K562 (cell line): ENCODE measurements around the gene CAPN8. TPM values are rescaled to one million over a fixed set of nuclear protein-coding genes. Genes with fewer than 3 reads are reported as not detected.
A peak's percentile ranks its signal among the peaks of the same experiment; 100 is the strongest.

Experiments used
- BCOR ChIP-seq: fragments of 450-650 bp; IDR thresholded peaks from 2 replicates; pipeline ENCODE4 v1.6.1; 2016
- CBX3 ChIP-seq, 2 experiments: IDR thresholded peaks; 1 replicate in 1 of 2; 2 replicates in 1 of 2; pipeline ENCODE4 v1.6.1; 2012; ENCODE audit warnings: inconsistent platforms in 2 of 2, low read length in 2 of 2, borderline replicate concordance in 1 of 2, control low read depth in 1 of 2
- ERF ChIP-seq: fragments of 450-650 bp; formaldehyde crosslinking; IDR thresholded peaks from 2 replicates; pipeline ENCODE4 v1.4.0; 2020; ENCODE audit warnings: mild to moderate bottlenecking, mixed read lengths
- ESRRA ChIP-seq: fragments of 450-650 bp; IDR thresholded peaks from 2 replicates; pipeline ENCODE4 v1.6.1; 2014; ENCODE audit warnings: low read depth, mild to moderate bottlenecking, moderate library complexity, borderline replicate concordance
- HOXB6 ChIP-seq: fragments of 250-450 bp; sonication (Bioruptor Pico); IDR thresholded peaks from 2 replicates; pipeline ENCODE4 v1.5.1; 2022; ENCODE audit warnings: mild to moderate bottlenecking, borderline replicate concordance
- RBM14 ChIP-seq: fragments of 200-400 bp; formaldehyde crosslinking; IDR thresholded peaks from 2 replicates; pipeline ENCODE4 v1.6.1; 2018; ENCODE audit warnings: low read depth, mild to moderate bottlenecking, low read length, moderate library complexity, borderline replicate concordance; ENCODE audit not compliant: insufficient read depth
- SAP30 ChIP-seq: fragments of 200-600 bp; sonication (generic); IDR thresholded peaks from 2 replicates; pipeline ENCODE4 v1.6.1; 2012; ENCODE audit warnings: borderline replicate concordance, low read depth, mild to moderate bottlenecking, moderate library complexity, low read length, control low read depth, inconsistent platforms; ENCODE audit not compliant: insufficient read depth, poor library complexity, severe bottlenecking
- TEAD1 ChIP-seq, 2 experiments: fragments of 450-650 bp in 1 of 2; sonication (generic) in 1 of 2; formaldehyde crosslinking; IDR thresholded peaks; 2 replicates each; pipeline versions ENCODE4 v1.4.0 to v1.8.0; 2020 to 2022; ENCODE audit warnings: mild to moderate bottlenecking in 2 of 2, missing genetic modification reagents in 1 of 2
- ZFX ChIP-seq: sonication (generic); formaldehyde crosslinking; IDR thresholded peaks from 2 replicates; pipeline ENCODE4 v1.8.0; 2022; ENCODE audit warnings: mild to moderate bottlenecking, missing genetic modification reagents, moderate library complexity
- ZNF24 ChIP-seq: fragments of 450-650 bp; IDR thresholded peaks from 2 replicates; pipeline ENCODE4 v1.6.1; 2016
- polyA plus RNA-seq, 8 experiments: library from polyadenylated mRNA; depleted of rRNA in 4 of 8; stranded (reverse) in 5 of 8; unstranded in 3 of 8; fragments of >200 nt; fragmentation: Nextera tagmentation in 2 of 8; fragmentation: Illumina TruSeq in 1 of 8; extraction: Ambion mirVana in 2 of 8; extraction: Trizol in 1 of 8; gene quantifications; 2 replicates each; pipeline versions ENCODE4 v1.2.1 to v1.2.3, GENCODE V29; 2011 to 2014; ENCODE audit warnings: inconsistent platforms in 1 of 8, missing spikeins in 1 of 8
- total RNA-seq, 7 experiments: library from RNA; depleted of rRNA in 6 of 7; stranded (reverse); fragments of >200 nt in 6 of 7; fragmentation: Illumina TruSeq in 2 of 7; extraction: Trizol in 2 of 7; gene quantifications; 2 replicates each; pipeline versions ENCODE4 v1.2.1 to v1.2.3, GENCODE V29; 2011 to 2021; ENCODE audit warnings: low replicate concordance in 1 of 7
- TF ChIP-seq, protein P1 (sequence below), 2 experiments: fragments of 450-650 bp in 1 of 2; sonication (generic) in 1 of 2; formaldehyde crosslinking in 1 of 2; IDR thresholded peaks in 1 of 2; conservative IDR thresholded peaks in 1 of 2; 2 replicates each; pipeline versions ENCODE4 v1.6.1 to v1.8.1; 2016 to 2023; ENCODE audit warnings: mild to moderate bottlenecking in 2 of 2, moderate library complexity in 2 of 2, inconsistent platforms in 1 of 2, missing genetic modification reagents in 1 of 2
- TF ChIP-seq, protein P2 (sequence below), 2 experiments: fragments of 200-800 bp in 1 of 2; sonication (Bioruptor generic) in 1 of 2; sonication (generic) in 1 of 2; formaldehyde crosslinking in 1 of 2; IDR thresholded peaks in 1 of 2; conservative IDR thresholded peaks in 1 of 2; 2 replicates each; pipeline versions ENCODE4 v1.5.0 to v1.6.1; 2016 to 2020; ENCODE audit warnings: missing compliant biosample characterization in 1 of 2, missing genetic modification characterization in 1 of 2, missing genetic modification reagents in 1 of 2
- TF ChIP-seq, protein P3 (sequence below): fragments of 450-650 bp; IDR thresholded peaks from 2 replicates; pipeline ENCODE4 v1.6.1; 2017; ENCODE audit warnings: antibody characterized with exemption, mild to moderate bottlenecking
- TF ChIP-seq, protein P4 (sequence below): sonication (generic); formaldehyde crosslinking; IDR thresholded peaks from 2 replicates; pipeline ENCODE4 v1.8.1; 2023; ENCODE audit warnings: mild to moderate bottlenecking, missing genetic modification reagents

CAPN8 gene
- total and polyA plus RNA-seq, 9 of the 15 experiments (the other 6 are each of a cell fraction or from before 2014, with no cell fraction given): 0.06 TPM; not detected in 8

DNA sequence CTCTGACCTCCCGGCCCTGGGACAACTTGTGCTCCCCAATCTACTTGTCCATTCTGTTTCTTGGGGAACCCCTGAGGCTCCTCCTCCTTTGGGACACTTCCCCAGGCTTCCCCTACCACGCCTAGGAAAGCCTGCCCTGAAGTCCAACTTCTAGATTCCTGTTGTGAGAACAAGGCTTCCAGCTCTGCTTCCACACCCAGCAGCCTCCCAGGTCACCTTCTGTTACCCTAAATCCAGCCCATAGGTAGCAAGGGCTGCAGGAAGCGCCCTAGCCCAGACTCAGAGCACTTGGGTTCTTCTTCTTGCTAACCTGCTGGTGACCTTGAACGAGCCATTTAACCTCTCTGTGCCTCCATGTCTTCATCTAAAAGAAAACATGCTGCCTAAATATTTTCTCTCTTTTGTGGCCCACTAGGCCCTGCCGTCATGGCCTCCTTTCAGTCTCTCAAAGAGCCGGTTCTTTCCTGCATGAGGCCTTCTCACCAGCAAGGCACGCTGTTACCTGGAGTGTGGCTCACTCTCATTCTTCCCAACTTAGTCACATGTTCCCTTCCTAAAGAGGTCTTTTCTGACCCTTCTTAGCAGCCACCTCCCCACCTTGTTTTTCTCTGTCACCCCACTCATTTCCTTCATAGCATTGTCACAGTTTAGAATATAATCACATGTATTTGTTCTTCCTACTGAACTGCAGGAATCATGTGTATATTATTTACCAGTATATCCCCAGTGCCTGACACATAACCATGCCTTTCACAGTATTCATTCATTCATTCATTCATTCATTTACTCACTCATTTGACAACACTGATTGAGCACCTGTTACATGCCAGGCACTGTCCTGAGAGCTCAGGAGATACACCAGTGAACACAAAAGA lies 48.3 kb upstream of the CAPN8 start (continued):
- TF ChIP-seq HOXB6 (CRISPR knock-in tag): no peak
- peak; percentile 56; the same call in 1 of the 2 replicates for TF ChIP-seq ZFX (CRISPR knock-in tag)
- TF ChIP-seq ZNF24: peak; percentile 97
- TF ChIP-seq RBM14: no peak
- TF ChIP-seq TEAD1 (CRISPR knock-in tag; IDR thresholded peaks at IDR 0.05): 0 out of 4 replicates have a peak, but pooled peaks of 1 of the 2 experiments have one; percentile 6
- TF ChIP-seq, protein P1, sequence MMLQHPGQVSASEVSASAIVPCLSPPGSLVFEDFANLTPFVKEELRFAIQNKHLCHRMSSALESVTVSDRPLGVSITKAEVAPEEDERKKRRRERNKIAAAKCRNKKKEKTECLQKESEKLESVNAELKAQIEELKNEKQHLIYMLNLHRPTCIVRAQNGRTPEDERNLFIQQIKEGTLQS (IDR thresholded peaks at IDR 0.05): no peak
- TF ChIP-seq, protein P1 (CRISPR knock-in tag; conservative IDR thresholded peaks at IDR 0.05): no peak
- TF ChIP-seq, protein P2, sequence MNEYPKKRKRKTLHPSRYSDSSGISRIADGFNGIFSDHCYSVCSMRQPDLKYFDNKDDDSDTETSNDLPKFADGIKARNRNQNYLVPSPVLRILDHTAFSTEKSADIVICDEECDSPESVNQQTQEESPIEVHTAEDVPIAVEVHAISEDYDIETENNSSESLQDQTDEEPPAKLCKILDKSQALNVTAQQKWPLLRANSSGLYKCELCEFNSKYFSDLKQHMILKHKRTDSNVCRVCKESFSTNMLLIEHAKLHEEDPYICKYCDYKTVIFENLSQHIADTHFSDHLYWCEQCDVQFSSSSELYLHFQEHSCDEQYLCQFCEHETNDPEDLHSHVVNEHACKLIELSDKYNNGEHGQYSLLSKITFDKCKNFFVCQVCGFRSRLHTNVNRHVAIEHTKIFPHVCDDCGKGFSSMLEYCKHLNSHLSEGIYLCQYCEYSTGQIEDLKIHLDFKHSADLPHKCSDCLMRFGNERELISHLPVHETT (CRISPR knock-in tag; conservative IDR thresholded peaks at IDR 0.05 in 1 of 2, IDR thresholded peaks at IDR 0.05 in 1 of 2): 0 out of 4 replicates have a peak, but pooled peaks of 1 of the 2 experiments have one; percentile 26
- 0 out of 3 replicates have a peak, but pooled peaks of 1 of the 2 experiments have one; percentile 11 for TF ChIP-seq CBX3 (IDR thresholded peaks at IDR 0.05; ENCODE audit: borderline replicate concordance in 1 of 2, low read length in 2 of 2)
- TF ChIP-seq, protein P3, sequence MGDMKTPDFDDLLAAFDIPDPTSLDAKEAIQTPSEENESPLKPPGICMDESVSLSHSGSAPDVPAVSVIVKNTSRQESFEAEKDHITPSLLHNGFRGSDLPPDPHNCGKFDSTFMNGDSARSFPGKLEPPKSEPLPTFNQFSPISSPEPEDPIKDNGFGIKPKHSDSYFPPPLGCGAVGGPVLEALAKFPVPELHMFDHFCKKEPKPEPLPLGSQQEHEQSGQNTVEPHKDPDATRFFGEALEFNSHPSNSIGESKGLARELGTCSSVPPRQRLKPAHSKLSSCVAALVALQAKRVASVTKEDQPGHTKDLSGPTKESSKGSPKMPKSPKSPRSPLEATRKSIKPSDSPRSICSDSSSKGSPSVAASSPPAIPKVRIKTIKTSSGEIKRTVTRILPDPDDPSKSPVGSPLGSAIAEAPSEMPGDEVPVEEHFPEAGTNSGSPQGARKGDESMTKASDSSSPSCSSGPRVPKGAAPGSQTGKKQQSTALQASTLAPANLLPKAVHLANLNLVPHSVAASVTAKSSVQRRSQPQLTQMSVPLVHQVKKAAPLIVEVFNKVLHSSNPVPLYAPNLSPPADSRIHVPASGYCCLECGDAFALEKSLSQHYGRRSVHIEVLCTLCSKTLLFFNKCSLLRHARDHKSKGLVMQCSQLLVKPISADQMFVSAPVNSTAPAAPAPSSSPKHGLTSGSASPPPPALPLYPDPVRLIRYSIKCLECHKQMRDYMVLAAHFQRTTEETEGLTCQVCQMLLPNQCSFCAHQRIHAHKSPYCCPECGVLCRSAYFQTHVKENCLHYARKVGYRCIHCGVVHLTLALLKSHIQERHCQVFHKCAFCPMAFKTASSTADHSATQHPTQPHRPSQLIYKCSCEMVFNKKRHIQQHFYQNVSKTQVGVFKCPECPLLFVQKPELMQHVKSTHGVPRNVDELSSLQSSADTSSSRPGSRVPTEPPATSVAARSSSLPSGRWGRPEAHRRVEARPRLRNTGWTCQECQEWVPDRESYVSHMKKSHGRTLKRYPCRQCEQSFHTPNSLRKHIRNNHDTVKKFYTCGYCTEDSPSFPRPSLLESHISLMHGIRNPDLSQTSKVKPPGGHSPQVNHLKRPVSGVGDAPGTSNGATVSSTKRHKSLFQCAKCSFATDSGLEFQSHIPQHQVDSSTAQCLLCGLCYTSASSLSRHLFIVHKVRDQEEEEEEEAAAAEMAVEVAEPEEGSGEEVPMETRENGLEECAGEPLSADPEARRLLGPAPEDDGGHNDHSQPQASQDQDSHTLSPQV: peak; percentile 64; the same call in 1 of the 2 replicates
- 0 out of 2 replicates have a peak, but pooled peaks have one; percentile 6 for TF ChIP-seq ERF (CRISPR knock-in tag)
- TF ChIP-seq, protein P4, sequence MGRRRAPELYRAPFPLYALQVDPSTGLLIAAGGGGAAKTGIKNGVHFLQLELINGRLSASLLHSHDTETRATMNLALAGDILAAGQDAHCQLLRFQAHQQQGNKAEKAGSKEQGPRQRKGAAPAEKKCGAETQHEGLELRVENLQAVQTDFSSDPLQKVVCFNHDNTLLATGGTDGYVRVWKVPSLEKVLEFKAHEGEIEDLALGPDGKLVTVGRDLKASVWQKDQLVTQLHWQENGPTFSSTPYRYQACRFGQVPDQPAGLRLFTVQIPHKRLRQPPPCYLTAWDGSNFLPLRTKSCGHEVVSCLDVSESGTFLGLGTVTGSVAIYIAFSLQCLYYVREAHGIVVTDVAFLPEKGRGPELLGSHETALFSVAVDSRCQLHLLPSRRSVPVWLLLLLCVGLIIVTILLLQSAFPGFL: no peak
- peak; percentile 68; the same call in 1 of the 2 replicates for TF ChIP-seq BCOR
- TF ChIP-seq SAP30: peak; percentile 41
- TF ChIP-seq ESRRA: peak; percentile 45
